ENCODE measurements around the gene ZXDC.

DNA sequence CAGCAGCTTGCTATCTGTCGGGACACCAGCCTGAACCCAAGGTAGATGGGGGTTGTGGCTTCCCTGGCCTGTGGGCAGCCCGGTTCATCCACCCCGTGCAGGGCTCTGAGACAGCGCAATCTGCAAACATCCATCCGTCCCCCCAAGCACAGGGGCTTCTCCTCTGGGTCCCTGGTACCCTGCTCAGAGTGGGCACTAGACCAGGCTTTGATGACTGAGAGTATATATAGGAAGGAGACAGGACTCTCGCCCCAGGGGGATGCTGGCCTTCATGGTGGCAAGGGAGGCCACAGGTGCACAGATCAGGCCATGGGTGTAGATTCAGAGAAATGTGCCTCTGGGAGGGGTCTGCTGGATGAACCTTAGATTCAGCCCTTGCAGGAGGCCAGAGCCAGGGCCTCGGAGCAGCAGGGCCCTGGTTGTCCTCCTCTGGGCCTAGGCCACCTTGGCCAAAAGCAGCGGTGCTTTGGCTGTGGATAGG lies 40.7 kb downstream of the ZXDC start:
- TF ChIP-seq, protein P1, sequence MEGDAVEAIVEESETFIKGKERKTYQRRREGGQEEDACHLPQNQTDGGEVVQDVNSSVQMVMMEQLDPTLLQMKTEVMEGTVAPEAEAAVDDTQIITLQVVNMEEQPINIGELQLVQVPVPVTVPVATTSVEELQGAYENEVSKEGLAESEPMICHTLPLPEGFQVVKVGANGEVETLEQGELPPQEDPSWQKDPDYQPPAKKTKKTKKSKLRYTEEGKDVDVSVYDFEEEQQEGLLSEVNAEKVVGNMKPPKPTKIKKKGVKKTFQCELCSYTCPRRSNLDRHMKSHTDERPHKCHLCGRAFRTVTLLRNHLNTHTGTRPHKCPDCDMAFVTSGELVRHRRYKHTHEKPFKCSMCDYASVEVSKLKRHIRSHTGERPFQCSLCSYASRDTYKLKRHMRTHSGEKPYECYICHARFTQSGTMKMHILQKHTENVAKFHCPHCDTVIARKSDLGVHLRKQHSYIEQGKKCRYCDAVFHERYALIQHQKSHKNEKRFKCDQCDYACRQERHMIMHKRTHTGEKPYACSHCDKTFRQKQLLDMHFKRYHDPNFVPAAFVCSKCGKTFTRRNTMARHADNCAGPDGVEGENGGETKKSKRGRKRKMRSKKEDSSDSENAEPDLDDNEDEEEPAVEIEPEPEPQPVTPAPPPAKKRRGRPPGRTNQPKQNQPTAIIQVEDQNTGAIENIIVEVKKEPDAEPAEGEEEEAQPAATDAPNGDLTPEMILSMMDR (conservative IDR thresholded peaks at IDR 0.05), result no peak
- no peak for TF ChIP-seq ZFX (IDR thresholded peaks at IDR 0.05)

All from C4-2B (cell line).